ENCODE measurements around the gene SMARCAD1. TPM values are rescaled to one million over a fixed set of nuclear protein-coding genes. Genes with fewer than 3 reads are reported as not detected.
"Not testable (repeated sequence)": the region's sequence is repeated elsewhere in the genome, so short reads cannot be mapped to it uniquely, and the experiment has no call there.

The SMARCAD1 gene
- total RNA-seq, 1 donor from 2014 or later: 18.4 TPM

DNA sequence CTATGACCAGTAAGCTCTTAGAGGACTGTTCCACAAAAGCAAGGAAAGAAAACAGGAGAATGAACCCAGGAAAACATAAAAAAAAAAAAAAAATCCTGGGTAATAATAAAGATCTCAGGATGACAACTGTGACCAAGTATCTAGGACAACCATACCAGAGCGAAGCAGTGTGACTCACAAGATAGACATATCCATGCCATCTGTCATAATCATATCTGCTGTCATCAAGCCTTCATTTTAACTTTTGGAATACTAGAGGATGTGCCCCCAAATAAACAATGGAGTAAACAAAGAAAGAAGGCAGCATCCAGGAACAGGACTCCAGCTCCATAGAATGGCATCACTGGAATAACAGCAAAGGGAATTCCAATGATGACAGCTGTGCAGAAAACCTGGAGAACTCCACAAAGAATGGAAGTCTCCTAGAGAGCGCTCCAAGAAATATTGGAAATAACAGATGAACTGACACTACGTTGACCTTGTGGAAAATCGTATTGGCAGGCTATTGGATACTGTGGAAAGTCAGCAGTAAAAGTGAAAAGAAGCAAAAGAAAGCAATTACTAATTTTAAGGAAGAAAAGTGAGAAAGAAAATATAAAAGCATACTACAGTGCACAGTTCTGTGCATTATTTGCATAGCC, 99.7 kb downstream of the SMARCAD1 start:
- Histone ChIP-seq H3K4me3 (ENCODE audit: low read depth, low read length) (no peak overlapping the region), H3K27me3 (ENCODE audit: control insufficient read depth, insufficient read depth, low read length) (peaks cover 1% of the 10 kb centered on the region), H3K36me3 (ENCODE audit: control insufficient read depth, insufficient read depth, low read length) (no peaks in the 10 kb centered on the region)
- no peak for DNase-seq (ENCODE audit: low read depth)
- FAIRE-seq: no peak
- TF ChIP-seq, protein P1, sequence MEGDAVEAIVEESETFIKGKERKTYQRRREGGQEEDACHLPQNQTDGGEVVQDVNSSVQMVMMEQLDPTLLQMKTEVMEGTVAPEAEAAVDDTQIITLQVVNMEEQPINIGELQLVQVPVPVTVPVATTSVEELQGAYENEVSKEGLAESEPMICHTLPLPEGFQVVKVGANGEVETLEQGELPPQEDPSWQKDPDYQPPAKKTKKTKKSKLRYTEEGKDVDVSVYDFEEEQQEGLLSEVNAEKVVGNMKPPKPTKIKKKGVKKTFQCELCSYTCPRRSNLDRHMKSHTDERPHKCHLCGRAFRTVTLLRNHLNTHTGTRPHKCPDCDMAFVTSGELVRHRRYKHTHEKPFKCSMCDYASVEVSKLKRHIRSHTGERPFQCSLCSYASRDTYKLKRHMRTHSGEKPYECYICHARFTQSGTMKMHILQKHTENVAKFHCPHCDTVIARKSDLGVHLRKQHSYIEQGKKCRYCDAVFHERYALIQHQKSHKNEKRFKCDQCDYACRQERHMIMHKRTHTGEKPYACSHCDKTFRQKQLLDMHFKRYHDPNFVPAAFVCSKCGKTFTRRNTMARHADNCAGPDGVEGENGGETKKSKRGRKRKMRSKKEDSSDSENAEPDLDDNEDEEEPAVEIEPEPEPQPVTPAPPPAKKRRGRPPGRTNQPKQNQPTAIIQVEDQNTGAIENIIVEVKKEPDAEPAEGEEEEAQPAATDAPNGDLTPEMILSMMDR (IDR thresholded peaks at IDR 0.05; ENCODE audit: insufficient read depth, low read length, severe bottlenecking): no peak

DNA sequence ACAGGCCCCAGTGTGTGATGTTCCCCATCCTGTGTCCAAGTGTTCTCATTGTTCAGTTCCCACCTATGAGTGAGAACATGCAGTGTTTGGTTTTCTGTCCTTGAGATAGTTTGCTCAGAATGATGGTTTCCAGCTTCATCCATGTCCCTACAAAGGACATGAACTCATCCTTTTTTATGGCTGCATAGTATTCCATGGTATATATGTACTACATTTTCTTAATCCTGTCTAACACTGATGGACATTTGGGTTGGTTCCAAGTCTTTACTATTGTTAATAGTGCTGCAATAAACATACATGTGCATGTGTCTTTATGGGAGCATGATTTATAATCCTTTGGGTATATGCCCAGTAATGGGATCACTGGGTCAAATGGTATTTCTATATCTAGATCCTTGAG, 112.3 kb downstream of the SMARCAD1 start:
- not testable (repeated sequence) for FAIRE-seq; H3K27me3 ChIP-seq (ENCODE audit: control insufficient read depth, insufficient read depth, low read length); H3K36me3 ChIP-seq (ENCODE audit: control insufficient read depth, insufficient read depth, low read length); DNase-seq (ENCODE audit: low read depth); H3K4me3 ChIP-seq (ENCODE audit: low read depth, low read length)

DNA sequence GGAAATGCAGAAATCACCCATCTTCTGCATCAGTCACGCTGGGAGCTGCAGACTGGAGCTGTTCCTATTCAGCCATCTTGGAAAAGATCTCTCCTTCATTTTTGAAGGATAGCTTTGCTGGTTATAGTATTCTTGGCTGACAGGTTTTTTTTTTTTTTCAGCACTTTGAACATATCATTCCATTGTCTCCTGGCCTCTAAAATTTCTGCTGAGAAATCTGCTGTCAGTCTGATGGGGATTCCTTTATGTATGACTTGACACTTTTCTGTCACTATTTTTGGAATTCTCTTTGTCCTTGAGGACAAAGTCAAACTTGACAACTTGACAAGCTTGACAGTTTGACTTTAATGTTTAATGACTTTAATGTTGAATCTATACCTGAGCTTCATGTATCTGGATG, 118.2 kb downstream of the SMARCAD1 start:
- DNase-seq (ENCODE audit: low read depth) (no peak), FAIRE-seq (no peak)
- no peaks in the 10 kb centered on the region for H3K27me3 ChIP-seq (ENCODE audit: control insufficient read depth, insufficient read depth, low read length)
- no peak overlapping the region for H3K4me3 ChIP-seq (ENCODE audit: low read depth, low read length)
- TF ChIP-seq, protein P1 (IDR thresholded peaks at IDR 0.05; ENCODE audit: insufficient read depth, low read length, severe bottlenecking): no peak
- no peaks in the 10 kb centered on the region for H3K36me3 ChIP-seq (ENCODE audit: control insufficient read depth, insufficient read depth, low read length)

DNA sequence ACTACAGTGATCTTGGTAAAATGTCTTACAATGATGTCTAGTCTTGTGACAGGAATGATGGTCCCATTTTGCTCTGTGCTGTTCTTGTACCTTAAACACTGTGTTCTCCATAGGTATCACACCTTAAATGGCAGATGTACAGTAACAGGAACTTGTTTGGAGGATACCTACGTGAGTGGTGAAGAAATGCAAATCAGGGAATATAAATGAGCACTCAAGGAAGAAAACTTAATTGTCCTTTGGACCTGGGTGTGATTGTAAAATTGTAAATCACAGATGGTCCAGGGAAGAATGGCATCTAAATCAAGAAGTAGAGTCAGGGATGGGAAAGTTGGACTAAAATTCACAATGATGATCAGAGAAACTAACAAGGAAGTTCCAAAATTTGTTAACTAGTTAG, 122.3 kb downstream of the SMARCAD1 start:
- Histone ChIP-seq H3K36me3 (ENCODE audit: control insufficient read depth, insufficient read depth, low read length) (no peaks in the 10 kb centered on the region), H3K27me3 (ENCODE audit: control insufficient read depth, insufficient read depth, low read length) (no peaks in the 10 kb centered on the region), H3K4me3 (ENCODE audit: low read depth, low read length) (no peak overlapping the region)
- no peak for DNase-seq (ENCODE audit: low read depth)
- TF ChIP-seq, protein P1 (IDR thresholded peaks at IDR 0.05; ENCODE audit: insufficient read depth, low read length, severe bottlenecking): no peak
- FAIRE-seq: no peak

DNA sequence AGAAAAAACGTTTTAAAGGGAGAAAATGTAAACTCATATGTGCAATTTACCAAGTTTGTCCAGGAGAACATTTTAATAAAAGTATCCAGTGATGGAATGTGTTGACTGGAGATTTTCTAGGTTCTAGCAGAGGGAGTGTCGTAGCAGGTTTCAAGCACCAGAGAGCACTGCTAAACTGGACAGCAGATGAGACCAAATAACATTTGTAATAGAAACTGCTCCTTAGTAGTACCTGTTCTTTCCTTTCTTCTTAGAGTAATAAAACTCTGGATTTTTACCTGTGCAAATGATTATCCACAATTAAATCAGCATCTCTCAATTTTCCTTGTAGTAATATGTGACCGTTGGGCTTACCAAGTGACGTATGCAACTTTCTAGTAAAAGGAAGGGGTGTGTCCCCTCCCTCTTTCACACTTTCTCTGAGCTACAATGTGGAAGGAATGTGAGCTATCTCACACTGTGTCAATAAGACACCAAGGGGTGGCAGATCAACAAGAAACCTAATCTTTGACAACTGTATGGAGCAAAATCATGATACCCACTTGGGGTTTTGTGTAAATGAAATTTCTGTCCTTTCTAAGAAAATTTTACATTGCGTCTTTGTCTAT, 125.4 kb downstream of the SMARCAD1 start:
- Histone ChIP-seq H3K36me3 (ENCODE audit: control insufficient read depth, insufficient read depth, low read length) (no peaks in the 10 kb centered on the region), H3K27me3 (ENCODE audit: control insufficient read depth, insufficient read depth, low read length) (no peaks in the 10 kb centered on the region), H3K4me3 (ENCODE audit: low read depth, low read length) (no peak overlapping the region)
- FAIRE-seq: no peak
- DNase-seq (ENCODE audit: low read depth): no peak
- TF ChIP-seq, protein P1 (IDR thresholded peaks at IDR 0.05; ENCODE audit: insufficient read depth, low read length, severe bottlenecking): peak; percentile 6

DNA sequence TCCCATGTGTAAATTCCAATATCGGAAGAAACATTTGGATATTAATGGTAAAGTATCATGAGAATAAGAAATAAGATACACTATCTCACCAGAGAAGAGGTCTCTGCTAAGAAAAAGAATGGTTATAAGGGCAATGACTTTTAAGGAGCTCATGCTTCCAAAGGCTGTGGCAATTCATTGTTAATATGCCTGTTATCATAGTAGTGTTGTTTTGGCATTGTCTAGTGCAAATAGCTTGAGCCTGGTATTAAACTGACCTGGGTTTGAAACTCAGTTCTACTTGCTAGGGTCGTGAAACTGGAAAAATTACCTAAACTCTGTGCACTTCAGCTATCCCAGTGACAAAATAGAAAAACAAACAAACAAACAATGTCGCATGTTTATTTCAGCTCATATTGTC, 126.2 kb downstream of the SMARCAD1 start:
- no peak for FAIRE-seq
- TF ChIP-seq, protein P1 (IDR thresholded peaks at IDR 0.05; ENCODE audit: insufficient read depth, low read length, severe bottlenecking): no peak
- Histone ChIP-seq H3K27me3 (ENCODE audit: control insufficient read depth, insufficient read depth, low read length) (no peaks in the 10 kb centered on the region), H3K4me3 (ENCODE audit: low read depth, low read length) (no peak overlapping the region), H3K36me3 (ENCODE audit: control insufficient read depth, insufficient read depth, low read length) (no peaks in the 10 kb centered on the region)
- no peak for DNase-seq (ENCODE audit: low read depth)

Data from bronchial epithelial cell (primary cell).